MCF 10A (cell line): ENCODE measurements around the gene DPY19L3. TPM values are rescaled to one million over a fixed set of nuclear protein-coding genes. Genes with fewer than 3 reads are reported as not detected.
"Not testable (repeated sequence)": the region's sequence is repeated elsewhere in the genome, so short reads cannot be mapped to it uniquely, and the experiment has no call there.

ENCODE experiments used
- BruUV-seq: library from RNA; stranded (reverse); fragments of 400-500 nt; replicated peaks from 2 replicates; lab custom pipeline; 2021; lab: Mats Ljungman, UMichigan
- CTCF ChIA-PET: fragments of 300-600 bp; sonication (Branson Sonifier 250); formaldehyde crosslinking; extraction: SDS; loops from one replicate; lab custom pipeline; 2021; ENCODE audit warnings: antibody characterized with exemption, inconsistent platforms; lab: Yijun Ruan, JAX
- POLR2A ChIA-PET: fragments of 300-600, 350-650 bp; sonication (Branson Sonifier 250); formaldehyde crosslinking; extraction: SDS; loops from one replicate; lab custom pipeline; 2020; ENCODE audit warnings: antibody characterized with exemption, inconsistent platforms; lab: Yijun Ruan, JAX
- DNase-seq: peaks from one replicate; pipeline ENCODE4 v3.0.0-alpha.2; 2018; ENCODE audit not compliant: unreplicated experiment
- H3K27ac Mint-ChIP-seq: one replicate; pipeline ENCODE4 v1.8.0; 2022; ENCODE audit warnings: mild to moderate bottlenecking, low read depth, mixed read lengths; ENCODE audit not compliant: unreplicated experiment
- H3K27me3 Mint-ChIP-seq: one replicate; pipeline ENCODE4 v1.8.0; 2022; ENCODE audit warnings: mixed read lengths; ENCODE audit not compliant: insufficient read depth, unreplicated experiment
- H3K36me3 Mint-ChIP-seq: one replicate; pipeline ENCODE4 v1.8.0; 2022; ENCODE audit warnings: mild to moderate bottlenecking, moderate library complexity, mixed read lengths; ENCODE audit not compliant: insufficient read depth, unreplicated experiment
- H3K4me1 Mint-ChIP-seq: one replicate; pipeline ENCODE4 v1.8.0; 2022; ENCODE audit warnings: mixed read lengths; ENCODE audit not compliant: insufficient read depth, unreplicated experiment
- H3K4me3 Mint-ChIP-seq: one replicate; pipeline ENCODE4 v1.8.0; 2022; ENCODE audit warnings: mild to moderate bottlenecking, moderate library complexity, mixed read lengths; ENCODE audit not compliant: unreplicated experiment
- H3K9me3 Mint-ChIP-seq: one replicate; pipeline ENCODE4 v1.8.0; 2022; ENCODE audit warnings: mixed read lengths; ENCODE audit not compliant: unreplicated experiment
- intact Hi-C: fragments of 100-400 bp; cut with micrococcal nuclease; formaldehyde crosslinking; loops from 2 replicates; pipeline ENCODE4 v1.14.1; 2022
- total RNA-seq: library from RNA; stranded (reverse); gene quantifications from 2 replicates; pipeline ENCODE4 v1.2.3, GENCODE V29; 2022
- TF ChIP-seq, protein P1 (sequence below): fragments of 200-600 bp; IDR thresholded peaks from one replicate; pipeline ENCODE4 v1.8.0; 2022; ENCODE audit warnings: antibody characterized with exemption, mild to moderate bottlenecking; ENCODE audit not compliant: unreplicated experiment

DPY19L3 gene
- total RNA-seq, 1 experiment from 2014 or later: 43.8 TPM

DNA sequence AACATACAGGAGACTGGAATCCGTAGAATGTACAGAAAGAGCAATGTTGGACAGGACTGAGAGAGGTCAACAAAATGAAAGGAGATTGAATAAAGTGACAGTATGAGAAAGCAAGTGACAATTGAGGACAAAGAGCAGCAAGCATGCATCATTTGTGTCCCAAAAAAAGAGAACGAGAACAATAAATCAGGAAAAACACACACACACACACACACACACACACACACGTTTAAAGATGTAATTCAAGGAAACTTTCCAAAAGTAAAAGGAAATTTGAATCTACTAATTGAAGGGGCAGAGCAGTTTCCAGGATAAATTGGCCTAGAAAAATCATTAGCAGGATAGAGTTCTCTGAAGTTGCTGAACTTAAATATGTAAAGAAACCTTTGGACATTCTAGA lies 16.9 kb downstream of the DPY19L3 start:
- no peaks in the 10 kb centered on the region for H3K4me1 Mint-ChIP-seq
- ChIA-PET POLR2A (no interaction called here), CTCF (no interaction called here)
- peak overlapping the region; percentile 5 for H3K27ac Mint-ChIP-seq
- H3K4me3 Mint-ChIP-seq: no peak overlapping the region
- BruUV-seq: no TSS peak
- intact Hi-C loops: no loop called here
- DNase-seq: no peak
- TF ChIP-seq, protein P1, sequence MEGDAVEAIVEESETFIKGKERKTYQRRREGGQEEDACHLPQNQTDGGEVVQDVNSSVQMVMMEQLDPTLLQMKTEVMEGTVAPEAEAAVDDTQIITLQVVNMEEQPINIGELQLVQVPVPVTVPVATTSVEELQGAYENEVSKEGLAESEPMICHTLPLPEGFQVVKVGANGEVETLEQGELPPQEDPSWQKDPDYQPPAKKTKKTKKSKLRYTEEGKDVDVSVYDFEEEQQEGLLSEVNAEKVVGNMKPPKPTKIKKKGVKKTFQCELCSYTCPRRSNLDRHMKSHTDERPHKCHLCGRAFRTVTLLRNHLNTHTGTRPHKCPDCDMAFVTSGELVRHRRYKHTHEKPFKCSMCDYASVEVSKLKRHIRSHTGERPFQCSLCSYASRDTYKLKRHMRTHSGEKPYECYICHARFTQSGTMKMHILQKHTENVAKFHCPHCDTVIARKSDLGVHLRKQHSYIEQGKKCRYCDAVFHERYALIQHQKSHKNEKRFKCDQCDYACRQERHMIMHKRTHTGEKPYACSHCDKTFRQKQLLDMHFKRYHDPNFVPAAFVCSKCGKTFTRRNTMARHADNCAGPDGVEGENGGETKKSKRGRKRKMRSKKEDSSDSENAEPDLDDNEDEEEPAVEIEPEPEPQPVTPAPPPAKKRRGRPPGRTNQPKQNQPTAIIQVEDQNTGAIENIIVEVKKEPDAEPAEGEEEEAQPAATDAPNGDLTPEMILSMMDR: no peak
- H3K36me3 Mint-ChIP-seq: peaks cover 24% of the 10 kb centered on the region
- no peaks in the 10 kb centered on the region for H3K27me3 Mint-ChIP-seq
- no peaks in the 10 kb centered on the region for H3K9me3 Mint-ChIP-seq

DNA sequence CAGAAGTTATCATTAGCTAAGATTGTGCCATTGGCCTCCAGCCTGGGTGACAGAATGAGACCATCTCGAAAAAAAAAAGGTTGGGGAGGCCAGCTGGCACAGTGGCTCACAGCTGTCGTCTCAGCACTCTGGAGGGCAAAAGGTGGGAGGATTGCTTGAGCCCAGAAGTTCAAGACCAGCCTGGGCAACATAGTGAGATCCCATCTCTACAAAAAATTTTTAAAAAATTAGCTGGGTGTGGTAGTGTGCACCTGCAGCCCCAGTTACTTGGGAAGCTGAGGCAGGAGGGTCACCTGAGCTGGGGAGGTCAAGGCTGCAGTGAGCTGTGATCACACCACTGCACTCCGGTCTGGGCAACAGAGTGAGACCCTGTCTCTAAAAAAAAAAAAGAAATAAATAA lies 18.4 kb downstream of the DPY19L3 start:
- intact Hi-C loops, H3K27me3 Mint-ChIP-seq, H3K9me3 Mint-ChIP-seq, H3K4me3 Mint-ChIP-seq, BruUV-seq, DNase-seq, H3K4me1 Mint-ChIP-seq, H3K27ac Mint-ChIP-seq: not testable (repeated sequence)
- ChIA-PET POLR2A (interaction anchor here (0.7 kb wide), 1 partner anchor 17 kb away, joined by 9 read pairs; no protein-coding TSS in a partner anchor), CTCF (interaction anchor here (0.7 to 1.1 kb wide), 4 partner anchors 18 to 1990 kb away, joined by 3 read pairs; no protein-coding TSS in a partner anchor)
- H3K36me3 Mint-ChIP-seq: peaks cover 20% of the 10 kb centered on the region

DNA sequence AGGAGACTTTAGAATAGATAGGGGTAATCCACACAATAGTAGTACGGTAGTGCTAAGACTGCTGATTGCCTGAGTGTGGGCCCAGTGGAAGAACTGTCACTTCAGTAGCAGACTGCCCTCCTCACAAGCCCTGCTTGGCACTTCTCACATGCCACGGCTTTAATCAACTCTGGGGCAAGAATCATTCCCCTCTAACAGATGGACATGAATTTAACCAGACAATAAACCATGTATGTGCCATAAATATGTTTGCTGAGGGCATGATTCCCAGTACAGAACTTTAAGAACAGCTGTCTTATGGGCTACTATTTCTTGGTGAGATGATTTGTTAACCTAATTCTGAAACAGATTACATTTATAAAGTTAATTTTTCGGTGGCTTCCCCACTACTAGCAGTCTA lies 22.0 kb downstream of the DPY19L3 start:
- intact Hi-C loops: no loop called here
- ChIA-PET POLR2A (interaction anchor here (1.1 kb wide), 1 partner anchor 22 kb away, joined by 3 read pairs; the partner anchor contains the start of gene DPY19L3), CTCF (no interaction called here)
- H3K4me3 Mint-ChIP-seq: no peak overlapping the region
- no peaks in the 10 kb centered on the region for H3K27me3 Mint-ChIP-seq
- BruUV-seq: no TSS peak
- TF ChIP-seq, protein P1: no peak
- H3K4me1 Mint-ChIP-seq: no peaks in the 10 kb centered on the region
- H3K36me3 Mint-ChIP-seq: peaks cover 6% of the 10 kb centered on the region
- H3K27ac Mint-ChIP-seq: no peak overlapping the region
- no peaks in the 10 kb centered on the region for H3K9me3 Mint-ChIP-seq
- no peak for DNase-seq

DNA sequence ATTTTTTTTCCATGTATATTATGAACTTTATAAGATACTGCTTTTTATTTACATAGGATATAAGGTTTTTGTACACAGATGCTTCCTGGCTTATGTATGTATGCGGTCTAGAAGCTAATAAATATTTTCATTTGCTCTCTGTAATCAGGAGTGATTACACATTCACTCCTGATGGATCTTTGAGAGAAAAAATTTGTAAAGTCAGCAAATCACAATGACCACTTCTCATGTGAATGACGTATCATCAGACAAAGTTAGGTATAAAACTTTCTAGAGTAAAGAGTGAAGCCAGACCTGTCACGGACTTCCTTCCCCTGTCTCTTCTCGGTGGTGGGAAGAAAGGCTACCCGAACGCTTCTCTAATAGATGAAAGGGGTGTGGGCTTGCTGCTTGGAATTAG lies 31.1 kb downstream of the DPY19L3 start:
- no peaks in the 10 kb centered on the region for H3K9me3 Mint-ChIP-seq
- no peak overlapping the region for H3K4me3 Mint-ChIP-seq
- no peaks in the 10 kb centered on the region for H3K4me1 Mint-ChIP-seq
- no peak overlapping the region for H3K27ac Mint-ChIP-seq
- peaks cover 26% of the 10 kb centered on the region for H3K36me3 Mint-ChIP-seq
- TF ChIP-seq, protein P1: no peak
- BruUV-seq: no TSS peak
- no peaks in the 10 kb centered on the region for H3K27me3 Mint-ChIP-seq
- POLR2A ChIA-PET: no interaction called here
- intact Hi-C loops: no loop called here
- CTCF ChIA-PET: no interaction called here
- no peak for DNase-seq

DNA sequence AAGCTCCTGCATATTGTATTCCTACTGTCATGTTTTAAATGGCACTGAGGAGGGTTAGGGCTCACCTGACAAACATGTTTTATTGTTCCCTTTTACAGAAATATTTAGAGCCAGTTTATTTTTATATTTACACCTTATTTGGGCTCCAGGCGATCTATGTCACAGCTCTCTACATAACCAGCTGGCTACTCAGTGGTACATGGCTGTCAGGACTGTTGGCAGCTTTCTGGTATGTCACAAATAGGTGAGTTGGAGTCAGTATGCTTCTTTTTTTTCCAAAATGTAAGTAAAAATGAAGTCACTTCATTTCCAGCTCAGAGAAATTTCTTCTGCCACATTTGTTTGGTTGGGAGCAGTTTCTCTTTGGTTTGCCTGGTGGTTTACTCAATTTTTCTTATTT lies 31.5 kb downstream of the DPY19L3 start:
- no peaks in the 10 kb centered on the region for H3K27me3 Mint-ChIP-seq
- no TSS peak for BruUV-seq
- TF ChIP-seq, protein P1: no peak
- intact Hi-C loops: no loop called here
- no peaks in the 10 kb centered on the region for H3K9me3 Mint-ChIP-seq
- H3K4me3 Mint-ChIP-seq: no peak overlapping the region
- H3K27ac Mint-ChIP-seq: no peak overlapping the region
- H3K36me3 Mint-ChIP-seq: peaks cover 26% of the 10 kb centered on the region
- ChIA-PET CTCF (no interaction called here), POLR2A (no interaction called here)
- no peak for DNase-seq
- H3K4me1 Mint-ChIP-seq: no peaks in the 10 kb centered on the region
